ENCODE results near the gene MAP2K5. TPM values are rescaled to one million over a fixed set of nuclear protein-coding genes. Genes with fewer than 3 reads are reported as not detected.
"Not testable (repeated sequence)": the region's sequence is repeated elsewhere in the genome, so short reads cannot be mapped to it uniquely, and the experiment has no call there.

Gene MAP2K5
- total RNA-seq, 2 donors from 2014 or later: 20.0 to 23.9 TPM

DNA sequence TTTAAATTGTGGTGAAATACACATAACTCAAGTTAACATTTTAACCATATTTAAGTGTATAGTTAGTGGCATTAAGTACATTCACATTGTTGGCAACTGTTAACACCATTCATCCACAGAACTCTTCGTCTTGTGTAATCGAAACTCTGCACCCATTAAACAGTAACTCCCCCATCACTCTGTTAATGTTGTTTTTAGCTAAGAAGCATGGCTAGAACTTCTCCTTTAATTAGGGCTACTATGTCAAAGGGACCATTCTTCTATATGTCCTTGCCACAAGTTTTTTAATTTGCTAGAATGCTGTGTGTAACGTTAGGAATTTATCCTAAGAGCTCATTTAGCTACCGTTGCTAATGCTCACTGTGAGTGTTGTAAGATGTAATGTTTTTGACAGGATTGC is 60.6 kb downstream of the MAP2K5 start:
- ATAC-seq: no peak
- Mint-ChIP-seq H3K36me3 (peaks cover 0 to 10% of the 10 kb centered on the region in 2 donors), H3K9me3 (no peaks in the 10 kb centered on the region), H3K27ac (no peak overlapping the region)
- no peak for DNase-seq (ENCODE audit: low spot score in 2 of 2)

DNA sequence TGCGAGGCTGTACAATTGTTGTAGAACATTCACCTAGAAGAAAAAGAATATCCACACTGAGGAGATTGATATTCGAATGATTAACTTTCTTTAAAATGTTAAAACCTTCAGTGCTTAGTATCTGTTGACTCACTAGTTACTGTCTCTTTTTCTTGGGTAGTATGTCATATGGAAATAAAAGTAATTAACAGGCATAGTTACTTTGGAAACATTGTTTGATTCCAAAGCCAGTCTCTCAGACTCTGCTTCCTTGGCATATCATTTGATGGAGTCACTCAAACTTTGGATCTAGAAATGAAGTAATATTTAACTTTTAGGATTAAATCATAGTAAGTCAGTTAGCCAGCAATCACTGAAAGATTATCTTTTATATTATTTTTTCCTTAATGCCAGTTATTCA is 63.4 kb downstream of the MAP2K5 start:
- Mint-ChIP-seq H3K36me3 (peaks cover 0 to 4% of the 10 kb centered on the region in 2 donors), H3K27ac (no peak overlapping the region), H3K9me3 (no peaks in the 10 kb centered on the region)
- ATAC-seq (no peak), DNase-seq (ENCODE audit: low spot score in 2 of 2) (no peak)

DNA sequence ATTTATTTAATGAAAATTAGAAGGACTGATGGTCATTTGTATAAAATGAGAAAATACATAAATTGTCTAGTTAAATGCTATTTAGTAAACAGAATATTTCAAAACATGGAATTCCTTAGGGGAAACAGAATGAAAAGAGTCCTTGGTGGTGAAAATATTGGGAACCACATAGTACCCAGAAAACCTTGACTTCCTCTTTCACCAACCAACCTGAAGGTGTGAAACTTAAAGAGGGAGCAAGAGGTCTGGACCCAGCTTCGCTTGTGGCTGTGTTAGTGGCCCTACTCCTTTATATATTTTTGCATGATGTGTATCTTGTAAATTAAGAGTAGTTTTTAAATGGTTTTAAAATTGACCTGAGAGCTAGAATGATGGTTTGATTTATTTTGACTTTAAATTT is 64.2 kb downstream of the MAP2K5 start:
- no peaks in the 10 kb centered on the region for H3K9me3 Mint-ChIP-seq
- DNase-seq (ENCODE audit: low spot score in 2 of 2): no peak
- H3K27ac Mint-ChIP-seq: no peak overlapping the region
- ATAC-seq: no peak
- no peaks in the 10 kb centered on the region for H3K36me3 Mint-ChIP-seq

DNA sequence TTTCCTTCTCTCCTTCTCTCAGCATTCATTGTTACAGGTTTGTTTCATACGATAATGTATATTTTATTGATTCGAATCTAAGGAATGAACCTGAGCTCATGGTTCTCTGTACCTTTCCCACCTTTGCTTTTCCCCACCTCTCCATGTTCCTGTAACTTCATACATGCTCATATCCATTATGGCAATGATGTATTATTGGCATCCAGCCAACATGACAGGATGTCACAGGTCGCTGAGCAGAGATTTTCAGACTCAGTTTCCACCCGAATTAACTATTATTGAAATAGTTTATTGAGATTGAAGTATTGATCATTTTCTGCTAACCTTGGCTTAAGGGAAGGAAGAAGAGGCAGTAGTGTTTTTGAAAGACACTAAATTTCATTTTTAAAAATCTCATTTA is 64.8 kb downstream of the MAP2K5 start:
- DNase-seq (ENCODE audit: low spot score in 2 of 2) (no peak), ATAC-seq (no peak)
- H3K9me3 Mint-ChIP-seq: no peaks in the 10 kb centered on the region
- H3K36me3 Mint-ChIP-seq: no peaks in the 10 kb centered on the region
- H3K27ac Mint-ChIP-seq: no peak overlapping the region

DNA sequence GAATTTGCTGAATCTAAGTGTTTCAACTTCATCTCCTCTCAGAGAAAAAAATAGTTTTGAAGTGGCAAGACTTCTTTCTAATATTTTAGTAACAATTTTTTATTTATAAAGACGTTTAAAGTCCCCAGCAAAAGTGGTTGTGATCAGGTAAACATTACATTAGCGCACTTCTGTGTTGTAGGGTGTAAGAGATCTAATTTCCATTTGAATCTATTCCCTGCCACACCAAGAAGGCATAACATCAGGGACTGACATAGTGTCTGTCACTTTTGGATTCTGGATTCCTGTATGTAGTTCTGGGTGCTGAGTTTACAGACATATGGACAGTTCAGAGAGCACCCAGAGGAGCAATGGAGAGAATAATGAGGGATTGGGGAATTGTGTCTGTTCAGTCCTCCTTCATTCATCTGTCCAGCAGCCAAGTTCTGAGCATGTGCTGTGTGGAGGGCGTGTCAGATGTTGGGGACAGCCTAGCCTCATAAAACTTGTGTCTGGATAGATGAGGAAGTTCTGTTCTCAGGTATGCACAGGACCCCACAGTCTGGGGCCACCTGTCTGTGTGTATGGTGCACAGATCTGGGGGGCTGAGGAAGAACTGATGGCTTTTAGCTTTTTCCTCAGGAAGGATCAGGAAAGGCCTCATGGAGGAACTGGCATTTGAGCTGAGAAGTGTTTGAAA is 65.6 kb downstream of the MAP2K5 start:
- DNase-seq (ENCODE audit: low spot score in 2 of 2): no peak
- H3K9me3 Mint-ChIP-seq: no peaks in the 10 kb centered on the region
- no peak for ATAC-seq
- no peaks in the 10 kb centered on the region for H3K36me3 Mint-ChIP-seq
- H3K27ac Mint-ChIP-seq: no peak overlapping the region

DNA sequence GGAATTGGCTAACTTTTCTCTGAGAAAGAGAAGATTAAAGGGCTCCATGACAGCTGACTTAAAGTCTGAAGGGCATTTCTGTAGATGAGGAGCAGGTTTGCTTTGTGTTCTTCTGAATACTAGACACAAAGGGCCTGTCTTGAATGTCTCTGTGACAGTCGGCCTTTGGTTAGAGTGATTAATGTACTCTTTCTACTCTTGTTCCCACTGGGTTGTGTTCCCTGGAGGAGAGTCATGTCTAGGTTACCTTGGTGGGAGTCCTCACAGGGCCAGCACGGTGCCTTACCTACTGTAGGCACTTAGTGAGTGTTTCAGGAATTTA is 66.1 kb downstream of the MAP2K5 start:
- no peak overlapping the region for H3K27ac Mint-ChIP-seq
- no peaks in the 10 kb centered on the region for H3K9me3 Mint-ChIP-seq
- DNase-seq (ENCODE audit: low spot score in 2 of 2): no peak
- ATAC-seq: no peak
- H3K36me3 Mint-ChIP-seq: no peaks in the 10 kb centered on the region

DNA sequence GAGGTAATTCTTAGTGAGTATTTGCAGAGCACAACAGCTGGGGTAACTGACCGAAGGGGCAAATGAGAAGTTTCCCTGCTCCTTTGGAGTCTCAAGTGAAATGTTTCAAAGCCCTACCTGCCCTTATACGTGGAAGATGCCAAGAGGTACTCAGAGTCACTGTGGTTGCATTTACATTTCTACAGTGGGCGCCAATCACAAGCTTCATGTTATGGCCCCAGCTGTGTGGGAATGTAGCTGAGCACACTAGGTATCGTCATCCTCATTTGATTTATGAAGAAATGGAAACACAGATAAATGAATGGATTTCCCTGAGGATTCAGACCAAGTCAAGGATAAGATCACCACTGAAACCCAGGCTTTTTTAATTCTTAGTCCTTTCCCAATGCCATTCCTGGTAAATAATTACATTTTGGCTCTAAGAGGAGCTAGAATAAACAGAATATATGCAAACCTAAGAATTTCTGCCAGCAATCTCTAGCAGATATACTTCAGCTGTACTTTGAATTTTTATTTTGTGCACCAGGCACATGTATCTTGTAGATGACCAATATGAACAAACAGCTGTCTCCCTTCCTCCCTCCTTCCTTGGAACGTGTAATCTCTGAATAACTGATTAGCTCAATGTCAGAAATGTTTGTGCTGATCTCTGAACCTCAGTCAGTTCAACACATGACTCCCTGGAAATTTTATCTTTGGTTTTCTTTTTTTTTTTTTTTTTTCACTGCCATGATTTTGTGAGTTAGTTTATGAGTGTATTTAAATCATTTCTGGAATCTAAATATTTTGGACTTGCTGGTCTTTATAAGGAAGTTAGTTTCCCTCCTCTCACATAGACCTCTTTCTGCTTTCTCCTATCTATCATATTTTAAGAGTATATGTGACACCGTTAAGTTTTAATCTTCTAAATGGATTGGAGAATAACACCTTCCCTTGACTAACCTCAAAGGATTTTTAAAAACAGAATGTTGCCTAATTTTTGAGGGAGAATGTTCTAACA is 69.2 kb downstream of the MAP2K5 start:
- H3K36me3 Mint-ChIP-seq: no peaks in the 10 kb centered on the region
- H3K9me3 Mint-ChIP-seq: no peaks in the 10 kb centered on the region
- no peak for ATAC-seq
- no peak for DNase-seq (ENCODE audit: low spot score in 2 of 2)
- no peak overlapping the region for H3K27ac Mint-ChIP-seq

DNA sequence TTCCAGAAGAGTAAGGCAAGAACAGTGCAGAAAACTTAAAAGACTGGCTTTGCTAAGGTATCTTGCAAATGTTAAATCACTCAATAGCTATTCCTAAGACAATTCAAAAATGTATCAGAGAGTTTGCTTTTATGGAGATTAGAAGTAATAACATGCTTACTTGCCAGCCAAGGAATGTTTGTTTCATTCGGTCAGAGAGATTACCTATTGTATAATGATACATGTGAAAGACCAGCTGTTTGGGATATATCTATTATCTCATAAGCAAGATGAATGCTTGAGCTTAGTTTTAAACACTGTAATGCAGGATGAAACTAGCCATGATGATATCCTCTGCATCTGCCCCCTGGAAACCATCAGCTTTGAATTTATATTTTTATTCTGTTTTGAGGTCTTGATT is 70.7 kb downstream of the MAP2K5 start:
- Mint-ChIP-seq H3K27ac (no peak overlapping the region), H3K9me3 (no peaks in the 10 kb centered on the region), H3K36me3 (no peaks in the 10 kb centered on the region)
- DNase-seq (ENCODE audit: low spot score in 2 of 2): no peak
- no peak for ATAC-seq

DNA sequence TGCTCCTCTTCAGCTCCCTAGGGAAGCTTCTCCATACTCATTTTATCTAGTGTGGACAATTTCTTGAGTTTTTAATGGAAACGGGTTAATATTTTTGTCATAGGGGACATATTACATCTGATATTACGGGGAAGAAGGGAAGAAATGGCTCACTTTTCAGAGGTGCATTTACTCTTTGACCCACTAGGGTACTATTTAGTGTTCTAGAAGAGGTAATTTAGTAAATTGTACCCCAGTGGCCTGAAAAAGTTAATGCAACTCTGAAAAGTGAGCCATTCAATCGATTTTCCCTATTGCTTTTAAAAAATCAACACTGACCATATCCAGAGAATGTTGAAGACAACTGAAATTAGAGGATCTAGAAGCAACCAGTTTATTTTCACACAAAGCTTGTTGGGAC is 71.2 kb downstream of the MAP2K5 start:
- Mint-ChIP-seq H3K36me3 (no peaks in the 10 kb centered on the region), H3K27ac (no peak overlapping the region), H3K9me3 (no peaks in the 10 kb centered on the region)
- DNase-seq (ENCODE audit: low spot score in 2 of 2) (no peak), ATAC-seq (no peak)

DNA sequence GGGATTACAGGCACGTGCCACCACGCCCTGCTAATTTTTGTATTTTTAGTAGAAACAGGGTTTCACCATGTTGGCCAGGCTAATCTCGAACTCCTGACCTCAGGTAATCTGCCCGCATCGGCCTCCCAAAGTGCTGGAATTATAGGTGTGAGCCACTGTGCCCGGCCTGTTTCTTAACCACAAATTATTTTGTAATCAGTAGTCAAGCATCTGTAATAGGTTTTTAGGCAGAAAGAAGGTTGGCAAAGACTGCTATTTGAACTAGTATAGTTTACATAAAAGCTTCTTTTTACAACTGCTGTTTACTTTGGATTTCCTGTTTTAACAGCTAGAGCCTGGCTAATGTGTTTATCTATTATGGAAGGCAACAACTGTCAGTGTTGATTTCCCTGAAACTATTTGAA is 72.6 kb downstream of the MAP2K5 start:
- not testable (repeated sequence) for H3K27ac Mint-ChIP-seq; ATAC-seq; DNase-seq (ENCODE audit: low spot score in 2 of 2); H3K9me3 Mint-ChIP-seq; H3K36me3 Mint-ChIP-seq

DNA sequence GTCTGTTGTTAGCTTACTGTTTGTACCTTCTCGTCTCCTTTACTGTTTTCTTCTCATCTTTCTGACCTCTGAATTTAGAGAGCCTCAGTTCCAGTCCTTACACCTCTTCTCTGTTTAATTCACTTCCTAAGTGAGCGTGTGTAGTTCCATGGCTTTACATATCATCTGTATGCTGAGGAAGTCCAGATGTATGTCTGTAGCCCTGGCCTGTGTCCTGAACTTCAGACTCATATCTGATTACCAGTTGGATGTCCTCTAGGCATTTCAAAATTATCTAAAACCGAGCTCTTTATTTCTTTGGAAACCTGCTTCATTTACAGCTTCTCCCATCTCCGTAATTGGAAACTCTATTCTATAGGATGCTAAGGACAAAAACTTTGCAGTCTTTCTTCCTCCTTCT is 75.8 kb downstream of the MAP2K5 start:
- H3K9me3 Mint-ChIP-seq: no peaks in the 10 kb centered on the region
- no peaks in the 10 kb centered on the region for H3K36me3 Mint-ChIP-seq
- H3K27ac Mint-ChIP-seq: no peak overlapping the region
- ATAC-seq (no peak), DNase-seq (ENCODE audit: low spot score in 2 of 2) (no peak)

DNA sequence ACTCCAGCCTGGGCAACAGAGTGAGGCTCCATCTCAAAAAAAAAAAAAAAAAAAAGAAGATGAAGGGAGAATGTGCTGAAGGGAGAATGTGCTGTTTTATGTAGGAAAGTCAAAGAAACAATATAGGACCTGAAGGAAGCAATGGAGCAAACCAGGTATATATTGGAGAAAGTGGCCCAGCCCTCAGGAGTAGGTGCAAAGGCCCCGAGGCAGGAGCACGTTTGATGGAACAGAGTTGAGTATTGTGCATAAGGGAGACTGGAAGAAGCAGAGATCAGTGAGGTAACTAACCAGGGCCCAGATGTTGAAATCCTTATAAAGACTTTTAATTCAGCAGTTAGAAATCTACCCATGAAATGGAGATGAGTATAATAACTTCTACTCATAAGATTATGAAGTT is 79.6 kb downstream of the MAP2K5 start:
- Mint-ChIP-seq H3K36me3 (no peaks in the 10 kb centered on the region), H3K9me3 (no peaks in the 10 kb centered on the region), H3K27ac (no peak overlapping the region)
- DNase-seq (ENCODE audit: low spot score in 2 of 2) (no peak), ATAC-seq (no peak)

DNA sequence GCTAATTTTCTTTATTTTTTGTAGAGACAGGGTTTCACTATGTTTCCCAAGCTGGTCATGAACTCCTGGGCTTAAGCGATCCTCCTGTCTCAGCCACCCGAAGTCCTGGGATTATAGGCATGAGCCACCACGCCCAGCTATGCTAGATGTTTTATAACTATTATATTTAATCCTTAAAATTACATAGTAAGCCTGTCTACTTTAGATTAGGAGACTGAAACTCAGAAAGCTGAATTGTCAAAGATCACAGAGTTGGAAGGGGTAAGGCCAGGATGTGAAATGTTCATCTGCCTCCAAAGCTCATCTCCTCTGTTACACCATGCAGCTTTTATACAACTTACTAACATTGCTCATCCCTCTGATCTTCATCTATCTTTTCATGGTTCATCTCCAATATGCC is 89.8 kb downstream of the MAP2K5 start:
- peaks cover 0 to 20% of the 10 kb centered on the region in 2 donors for H3K36me3 Mint-ChIP-seq
- no peaks in the 10 kb centered on the region for H3K9me3 Mint-ChIP-seq
- ATAC-seq (no peak), DNase-seq (ENCODE audit: low spot score in 2 of 2) (no peak)
- H3K27ac Mint-ChIP-seq: no peak overlapping the region

DNA sequence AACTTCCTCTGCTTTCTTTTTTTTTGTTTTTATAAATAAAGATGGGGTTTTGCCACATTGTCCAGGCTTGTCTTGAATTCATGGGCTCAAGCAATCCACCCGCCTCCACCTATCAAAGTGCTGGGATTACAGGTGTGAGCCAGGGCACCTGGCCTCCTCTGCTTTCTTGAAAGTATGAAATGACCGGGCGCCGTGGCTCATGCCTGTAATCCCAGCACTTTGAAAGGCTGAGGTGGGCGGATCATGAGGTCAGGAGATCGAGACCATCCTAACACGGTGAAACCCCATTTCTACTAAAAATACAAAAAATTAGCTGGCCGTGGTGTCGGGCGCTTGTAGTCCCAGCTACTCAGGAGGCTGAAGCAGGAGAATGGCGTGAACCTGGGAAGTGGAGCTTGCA is 93.4 kb downstream of the MAP2K5 start:
- peaks cover 0 to 14% of the 10 kb centered on the region in 2 donors for H3K36me3 Mint-ChIP-seq
- not testable (repeated sequence) for H3K9me3 Mint-ChIP-seq; DNase-seq (ENCODE audit: low spot score in 2 of 2); H3K27ac Mint-ChIP-seq; ATAC-seq

DNA sequence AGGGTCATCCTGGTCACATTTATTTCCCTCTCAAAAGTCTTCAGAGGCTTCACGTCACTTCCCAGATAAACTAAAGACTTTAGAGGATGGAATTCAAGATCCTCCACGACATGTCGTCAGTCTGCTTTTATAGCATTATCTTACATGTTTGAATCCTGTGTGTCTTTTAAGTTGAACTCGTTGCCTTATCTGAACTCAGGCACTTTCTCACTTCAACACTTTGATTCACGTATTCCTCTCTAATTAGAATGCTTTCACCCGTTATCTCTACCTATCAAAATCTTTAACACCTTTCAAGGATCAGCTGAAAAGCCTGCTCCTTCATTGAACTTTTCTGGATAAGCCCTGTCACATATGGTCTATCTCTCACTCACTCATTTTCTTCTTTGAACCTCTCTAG is 97.1 kb downstream of the MAP2K5 start:
- H3K36me3 Mint-ChIP-seq: peaks cover 0 to 10% of the 10 kb centered on the region in 2 donors
- no peak for ATAC-seq

DNA sequence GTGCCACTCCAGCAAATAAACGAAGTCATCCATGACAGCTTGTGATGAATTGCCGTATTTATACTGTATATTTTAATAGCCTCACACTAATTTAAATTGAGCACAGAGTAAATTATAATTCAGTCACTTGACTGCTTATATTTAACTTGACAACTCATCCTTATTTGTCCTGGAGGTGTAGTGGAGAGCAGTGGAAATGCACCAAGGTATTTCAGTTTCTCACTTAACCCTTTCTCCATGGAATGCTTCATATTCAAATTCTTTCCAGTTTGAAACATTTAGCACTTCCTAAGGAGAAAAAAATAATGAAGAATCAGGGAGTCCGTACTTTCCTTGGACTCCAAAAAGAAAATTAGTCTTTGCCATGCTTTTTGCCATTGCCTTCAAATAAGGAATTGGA is 99.0 kb downstream of the MAP2K5 start:
- Mint-ChIP-seq H3K27ac (no peak overlapping the region), H3K9me3 (no peaks in the 10 kb centered on the region), H3K36me3 (peaks cover 0 to 6% of the 10 kb centered on the region in 2 donors)
- DNase-seq (ENCODE audit: low spot score in 2 of 2) (no peak), ATAC-seq (no peak)

More for the DNA sequence above, 97.1 kb downstream of the MAP2K5 start:
- Mint-ChIP-seq H3K27ac (no peak overlapping the region), H3K9me3 (no peaks in the 10 kb centered on the region)
- DNase-seq (ENCODE audit: low spot score in 2 of 2): no peak

DNA sequence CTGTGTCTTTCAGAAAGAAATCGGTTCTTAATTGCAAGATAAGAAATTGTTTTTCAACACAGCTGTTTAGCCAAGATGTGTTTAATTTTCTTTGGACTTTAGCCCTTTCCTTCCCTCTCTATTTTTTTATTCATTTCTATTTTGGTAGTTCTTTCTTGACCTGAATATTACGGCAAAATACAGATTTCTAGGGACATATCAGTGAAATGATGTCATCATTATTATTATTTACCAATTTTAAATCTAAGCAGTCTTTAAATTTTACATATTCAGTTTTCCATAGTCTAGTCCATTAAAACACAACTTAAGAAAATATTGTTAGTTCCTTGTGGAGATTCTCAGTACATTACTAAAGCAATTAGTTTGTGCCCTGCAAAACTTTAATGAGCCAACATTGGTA is 104.3 kb downstream of the MAP2K5 start:
- DNase-seq (ENCODE audit: low spot score in 2 of 2) (no peak), ATAC-seq (no peak)
- Mint-ChIP-seq H3K9me3 (no peaks in the 10 kb centered on the region), H3K36me3 (peaks cover under 1 to 15% of the 10 kb centered on the region in 2 donors), H3K27ac (no peak overlapping the region)

DNA sequence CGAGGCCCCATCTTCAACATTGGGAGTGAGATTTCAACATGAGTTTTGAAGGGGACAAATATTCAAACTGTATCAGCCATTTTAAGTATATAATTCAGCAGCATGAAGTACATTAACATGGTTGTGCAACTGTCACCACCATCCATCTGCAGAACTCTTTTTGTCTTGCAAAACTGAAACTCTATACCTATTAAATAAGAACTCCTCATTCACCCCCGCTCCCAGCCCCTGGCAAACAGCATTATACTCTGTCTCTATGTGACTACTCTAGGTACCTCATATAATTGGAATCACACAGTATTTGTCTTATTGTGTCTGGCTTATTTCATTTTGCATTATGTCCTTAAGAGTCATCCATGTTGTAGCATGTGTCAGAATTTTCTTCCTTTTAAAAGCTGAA is 110.1 kb downstream of the MAP2K5 start:
- Mint-ChIP-seq H3K9me3 (peaks cover 11 to 21% of the 10 kb centered on the region in 2 donors), H3K36me3 (peaks cover 32 to 45% of the 10 kb centered on the region in 2 donors), H3K27ac (no peak overlapping the region)
- DNase-seq (ENCODE audit: low spot score in 2 of 2) (no peak), ATAC-seq (no peak)

All from activated naive CD4-positive, alpha-beta T cell treated with anti-CD3 and anti-CD28 coated beads, Interleukin-2, amount 50 U/mL, for 72 hours (primary cell).